KMS-11 (cell line): ENCODE data around the gene WRAP73.

ENCODE experiments used
- H2AFZ ChIP-seq: fragments of 200-600 bp; sonication (generic); 2 replicates; pipeline ENCODE4 v1.6.1; 2016; ENCODE audit warnings: antibody characterized with exemption, mixed run types, low read depth
- H3K27ac ChIP-seq: fragments of 200-600 bp; sonication (generic); 2 replicates; pipeline ENCODE4 v1.6.1; 2016; ENCODE audit warnings: mild to moderate bottlenecking, mixed run types
- H3K27me3 ChIP-seq: fragments of 200-600 bp; sonication (generic); 2 replicates; pipeline ENCODE4 v1.6.1; 2017; ENCODE audit warnings: mild to moderate bottlenecking, low read depth, mixed run types, moderate library complexity; ENCODE audit not compliant: insufficient read depth
- H3K36me3 ChIP-seq: fragments of 200-600 bp; sonication (generic); 2 replicates; pipeline ENCODE4 v1.6.1; 2017; ENCODE audit warnings: mild to moderate bottlenecking, mixed run types; ENCODE audit not compliant: insufficient read depth
- H3K4me1 ChIP-seq: fragments of 200-600 bp; sonication (generic); 2 replicates; pipeline ENCODE4 v1.6.1; 2016; ENCODE audit warnings: mild to moderate bottlenecking, low read depth, mixed run types; ENCODE audit not compliant: poor library complexity, severe bottlenecking
- H3K4me2 ChIP-seq: fragments of 200-600 bp; sonication (generic); 2 replicates; pipeline ENCODE4 v1.7.0; 2016; ENCODE audit warnings: mild to moderate bottlenecking, mixed run types
- H3K4me3 ChIP-seq: fragments of 200-600 bp; sonication (generic); IDR thresholded peaks from 2 replicates; pipeline ENCODE4 v1.6.1; 2017; ENCODE audit warnings: low read depth, low read length, mixed read lengths; ENCODE audit not compliant: insufficient read depth
- H3K79me2 ChIP-seq: fragments of 200-600 bp; sonication (generic); 2 replicates; pipeline ENCODE4 v1.6.1; 2016; ENCODE audit warnings: low read depth, mixed run types; ENCODE audit not compliant: insufficient read depth
- H3K9ac ChIP-seq: fragments of 200-600 bp; sonication (generic); 2 replicates; pipeline ENCODE4 v1.6.1; 2016; ENCODE audit warnings: mild to moderate bottlenecking, mixed run types
- H4K20me1 ChIP-seq: fragments of 200-600 bp; sonication (generic); 2 replicates; pipeline ENCODE4 v1.6.1; 2016; ENCODE audit warnings: mild to moderate bottlenecking, mixed run types; ENCODE audit not compliant: insufficient read depth
- TF ChIP-seq, protein P1 (sequence below): fragments of 200-600 bp; sonication (generic); conservative IDR thresholded peaks from 2 replicates; pipeline ENCODE4 v1.6.1; 2017; ENCODE audit warnings: low read depth, mild to moderate bottlenecking, antibody characterized with exemption, low read length, moderate library complexity, mixed read lengths

Gene WRAP73

DNA sequence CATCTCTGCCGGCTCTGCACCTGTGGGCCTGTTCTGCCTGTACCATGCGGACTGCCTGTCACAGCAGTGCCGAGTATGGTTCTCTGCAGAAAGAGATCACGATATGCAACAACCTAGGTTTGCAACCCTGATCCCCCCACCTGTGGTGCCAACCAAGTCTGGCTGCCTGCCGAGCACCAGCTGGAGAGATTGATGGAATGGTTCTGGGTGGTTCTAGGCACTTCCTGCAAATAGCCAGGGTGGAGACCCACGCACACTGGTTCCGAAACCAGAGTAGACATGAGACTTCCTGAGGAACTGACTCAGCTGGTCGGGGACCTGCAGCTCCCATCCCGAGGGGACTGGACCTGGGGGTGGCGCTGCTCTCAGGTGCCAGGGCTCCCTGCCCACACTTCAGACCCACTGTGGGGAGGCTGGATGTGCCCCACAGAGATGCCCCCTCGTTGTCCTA is 19.7 kb downstream of the WRAP73 start:
- Histone ChIP-seq H3K36me3 (no peaks in the 10 kb centered on the region), H3K27ac (no peak overlapping the region), H3K4me3 (no peak overlapping the region)

GRCh38 chr1:3629561-3630160 is 20.2 kb downstream of the WRAP73 start:
- TF ChIP-seq, protein P1, sequence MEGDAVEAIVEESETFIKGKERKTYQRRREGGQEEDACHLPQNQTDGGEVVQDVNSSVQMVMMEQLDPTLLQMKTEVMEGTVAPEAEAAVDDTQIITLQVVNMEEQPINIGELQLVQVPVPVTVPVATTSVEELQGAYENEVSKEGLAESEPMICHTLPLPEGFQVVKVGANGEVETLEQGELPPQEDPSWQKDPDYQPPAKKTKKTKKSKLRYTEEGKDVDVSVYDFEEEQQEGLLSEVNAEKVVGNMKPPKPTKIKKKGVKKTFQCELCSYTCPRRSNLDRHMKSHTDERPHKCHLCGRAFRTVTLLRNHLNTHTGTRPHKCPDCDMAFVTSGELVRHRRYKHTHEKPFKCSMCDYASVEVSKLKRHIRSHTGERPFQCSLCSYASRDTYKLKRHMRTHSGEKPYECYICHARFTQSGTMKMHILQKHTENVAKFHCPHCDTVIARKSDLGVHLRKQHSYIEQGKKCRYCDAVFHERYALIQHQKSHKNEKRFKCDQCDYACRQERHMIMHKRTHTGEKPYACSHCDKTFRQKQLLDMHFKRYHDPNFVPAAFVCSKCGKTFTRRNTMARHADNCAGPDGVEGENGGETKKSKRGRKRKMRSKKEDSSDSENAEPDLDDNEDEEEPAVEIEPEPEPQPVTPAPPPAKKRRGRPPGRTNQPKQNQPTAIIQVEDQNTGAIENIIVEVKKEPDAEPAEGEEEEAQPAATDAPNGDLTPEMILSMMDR, result no peak
- no peak overlapping the region for H3K4me2 ChIP-seq
- H3K36me3 ChIP-seq, result no peaks in the 10 kb centered on the region

More for the DNA sequence above, 19.7 kb downstream of the WRAP73 start:
- Histone ChIP-seq H3K9ac (no peak overlapping the region), H4K20me1 (no peaks in the 10 kb centered on the region), H2AFZ (no peak overlapping the region), H3K4me2 (no peak overlapping the region), H3K27me3 (no peaks in the 10 kb centered on the region), H3K79me2 (no peaks in the 10 kb centered on the region), H3K4me1 (no peaks in the 10 kb centered on the region)
- TF ChIP-seq, protein P1, result no peak

DNA sequence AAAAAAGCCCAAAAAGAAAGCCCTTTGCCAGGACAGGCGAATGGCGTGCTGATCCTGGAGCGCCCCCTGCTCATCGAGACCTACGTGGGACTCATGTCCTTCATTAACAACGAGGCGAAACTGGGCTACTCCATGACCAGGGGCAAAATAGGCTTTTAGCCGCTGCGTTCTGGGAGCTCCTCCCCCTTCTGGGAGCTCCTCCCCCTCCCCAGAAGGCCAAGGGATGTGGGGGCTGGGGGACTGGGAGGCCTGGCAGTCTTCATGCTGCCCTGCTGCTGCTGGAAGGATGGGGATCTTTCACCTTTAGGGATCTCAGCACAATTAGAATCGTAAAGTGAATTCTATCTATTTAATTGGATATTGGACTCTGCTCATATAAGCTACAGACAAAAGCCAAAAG is 21.5 kb downstream of the WRAP73 start:
- no peak overlapping the region for H3K4me2 ChIP-seq
- no peaks in the 10 kb centered on the region for H3K27me3 ChIP-seq
- H3K4me1 ChIP-seq, result peaks cover 6% of the 10 kb centered on the region
- TF ChIP-seq, protein P1, result no peak
- H2AFZ ChIP-seq, result no peak overlapping the region
- H3K36me3 ChIP-seq, result no peaks in the 10 kb centered on the region
- H4K20me1 ChIP-seq, result no peaks in the 10 kb centered on the region
- H3K4me3 ChIP-seq, result no peak overlapping the region
- H3K27ac ChIP-seq, result no peak overlapping the region
- H3K9ac ChIP-seq, result no peak overlapping the region
- H3K79me2 ChIP-seq, result no peaks in the 10 kb centered on the region

More at GRCh38 chr1:3629561-3630160, 20.2 kb downstream of the WRAP73 start:
- H3K79me2 ChIP-seq, result no peaks in the 10 kb centered on the region
- H3K4me1 ChIP-seq, result no peaks in the 10 kb centered on the region
- no peaks in the 10 kb centered on the region for H3K27me3 ChIP-seq
- H3K27ac ChIP-seq, result no peak overlapping the region
- no peak overlapping the region for H3K4me3 ChIP-seq
- no peaks in the 10 kb centered on the region for H4K20me1 ChIP-seq
- H2AFZ ChIP-seq, result no peak overlapping the region
- H3K9ac ChIP-seq, result no peak overlapping the region

DNA sequence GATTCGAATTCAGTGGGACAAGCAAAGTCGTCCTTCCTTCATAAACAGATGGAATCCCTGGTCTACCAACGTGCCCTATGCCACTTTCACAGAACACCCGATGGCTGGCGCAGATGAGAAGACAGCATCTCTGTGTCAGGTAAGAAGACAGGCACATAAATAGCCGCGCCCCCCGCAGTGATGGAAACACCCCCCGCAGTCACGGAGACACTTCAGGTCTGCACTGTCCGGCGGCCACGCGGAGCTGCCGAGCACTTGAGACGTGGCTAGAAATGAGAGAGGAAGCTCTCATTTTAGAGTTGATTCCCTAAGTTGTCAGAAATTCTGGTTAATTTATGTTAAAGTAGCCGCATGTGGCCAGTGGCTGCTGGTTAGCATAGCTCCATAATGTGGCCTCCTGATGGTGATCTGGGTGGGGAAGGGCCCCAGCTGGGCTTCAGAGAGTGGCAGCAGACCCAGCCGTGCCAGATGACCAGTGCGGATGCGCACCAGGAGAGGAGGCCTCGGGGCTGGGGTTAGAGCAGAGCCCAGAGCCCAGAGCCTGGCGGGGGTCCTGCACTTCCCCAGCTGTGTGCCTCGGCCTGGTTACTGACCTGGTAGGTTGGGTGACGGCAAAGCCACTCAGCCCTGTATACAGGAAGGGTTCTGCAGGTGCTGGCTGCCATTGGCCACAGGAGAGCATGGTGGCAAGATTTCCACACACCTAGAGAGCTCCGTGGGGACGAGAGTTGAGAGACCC is 22.2 kb downstream of the WRAP73 start:
- Histone ChIP-seq H3K9ac (no peak overlapping the region), H4K20me1 (no peaks in the 10 kb centered on the region), H3K36me3 (no peaks in the 10 kb centered on the region), H3K4me3 (no peak overlapping the region), H3K27me3 (no peaks in the 10 kb centered on the region), H3K4me1 (peaks cover 7% of the 10 kb centered on the region), H2AFZ (no peak overlapping the region), H3K27ac (no peak overlapping the region), H3K79me2 (no peaks in the 10 kb centered on the region), H3K4me2 (no peak overlapping the region)
- TF ChIP-seq, protein P1, result no peak
